K562 (cell line): ENCODE results near the gene LAMA3. TPM values are rescaled to one million over a fixed set of nuclear protein-coding genes. Genes with fewer than 3 reads are reported as not detected.

Experiments used
- ATAC-seq: fragments of 200-7000 bp; cut with Tn5 transposase; 3 replicates; pipeline ENCODE4 v1.9.1; 2020; ENCODE audit warnings: moderate library complexity
- BruUV-seq: library from RNA; stranded (reverse); fragments of 400-500 nt; replicated peaks from 2 replicates; lab custom pipeline; 2021; lab: Mats Ljungman, UMichigan
- CTCF ChIA-PET: fragments of 300-600 bp; formaldehyde crosslinking; extraction: SDS; loops from one replicate; lab custom pipeline; 2021; ENCODE audit warnings: low intra/inter-chr PET ratio; lab: Yijun Ruan, JAX
- POLR2A ChIA-PET: fragments of 300-600, 350-650 bp; sonication (Branson Sonifier 250); formaldehyde crosslinking; extraction: SDS; loops from one replicate; lab custom pipeline; 2021; ENCODE audit warnings: antibody characterized with exemption, inconsistent platforms; lab: Yijun Ruan, JAX
- DNase-seq, 4 experiments: peaks; one replicate each; pipeline versions ENCODE4 v3.0.0 to v3.0.0-alpha.2; 2011 to 2018; ENCODE audit warnings: low spot score in 3 of 4, mixed read lengths in 3 of 4; ENCODE audit errors: extremely low read depth in 1 of 4
- FAIRE-seq: peaks from 2 replicates; lab custom pipeline; 2011; peaks lifted over from hg19 to GRCh38; lab: Jason Lieb, UNC
- H2AFZ ChIP-seq: 2 replicates; pipeline ENCODE4 v1.6.0; 2011; ENCODE audit warnings: low read depth, low read length, control low read depth, inconsistent platforms
- H3K27ac ChIP-seq: fragments of 200-600 bp; 3 replicates; pipeline ENCODE4 v1.8.0; 2011; ENCODE audit warnings: low read depth, mild to moderate bottlenecking, control low read depth, inconsistent platforms, low read length, moderate library complexity, mixed read lengths; ENCODE audit errors: extremely low read depth
- H3K27me3 ChIP-seq, 2 experiments: fragments of 300-600 bp in 1 of 2; 2 replicates in 1 of 2; 3 replicates in 1 of 2; pipeline versions ENCODE4 v1.6.0 to v1.8.0; 2011; ENCODE audit warnings: inconsistent platforms in 2 of 2, low read length in 2 of 2, mild to moderate bottlenecking in 1 of 2, mixed read lengths in 1 of 2, moderate library complexity in 1 of 2; ENCODE audit not compliant: control insufficient read depth in 2 of 2, insufficient read depth in 2 of 2
- H3K36me3 ChIP-seq: fragments of 300-600 bp; 3 replicates; pipeline ENCODE4 v1.8.0; 2011; ENCODE audit warnings: mild to moderate bottlenecking, low read length, inconsistent platforms; ENCODE audit not compliant: control insufficient read depth, insufficient read depth
- H3K4me1 ChIP-seq, 2 experiments: fragments of 200-600 bp in 1 of 2; replicated peaks in 1 of 2; 2 replicates in 1 of 2; 3 replicates in 1 of 2; pipeline versions ENCODE4 v1.5.1 to v1.8.0; 2011; ENCODE audit warnings: inconsistent platforms in 2 of 2, low read length in 2 of 2, mild to moderate bottlenecking in 1 of 2, mixed read lengths in 1 of 2, moderate library complexity in 1 of 2; ENCODE audit not compliant: control insufficient read depth in 2 of 2, insufficient read depth in 2 of 2
- H3K4me2 ChIP-seq: 2 replicates; pipeline ENCODE4 v1.6.1; 2011; ENCODE audit warnings: low read length, control low read depth, inconsistent platforms, mixed read lengths; ENCODE audit not compliant: insufficient read depth
- H3K4me3 ChIP-seq: fragments of 200-600 bp; sonication (generic), shearing (Covaris generic); 2 replicates; pipeline ENCODE4 v1.5.1; 2016; ENCODE audit warnings: control low read depth, inconsistent platforms
- H3K79me2 ChIP-seq: fragments of 200-600 bp; 3 replicates; pipeline ENCODE4 v1.8.0; 2011; ENCODE audit warnings: low read length, inconsistent platforms; ENCODE audit not compliant: control insufficient read depth, insufficient read depth
- H3K9ac ChIP-seq, 2 experiments: 2 replicates each; pipeline versions ENCODE4 v1.6.0 to v1.6.1; 2011; ENCODE audit warnings: low read depth in 2 of 2, low read length in 2 of 2, control low read depth in 1 of 2, inconsistent platforms in 1 of 2, mild to moderate bottlenecking in 1 of 2, mixed read lengths in 1 of 2; ENCODE audit not compliant: insufficient read depth in 1 of 2
- H3K9me1 ChIP-seq: one replicate; pipeline ENCODE4 v1.6.0; 2011; ENCODE audit warnings: inconsistent platforms, mild to moderate bottlenecking, low read length, moderate library complexity; ENCODE audit not compliant: control insufficient read depth, insufficient read depth
- H3K9me3 ChIP-seq: replicated peaks from 2 replicates; pipeline ENCODE4 v1.5.1; 2011; ENCODE audit warnings: low read depth, low read length, inconsistent platforms; ENCODE audit not compliant: control insufficient read depth, insufficient read depth
- H4K20me1 ChIP-seq: replicated peaks from 2 replicates; pipeline ENCODE4 v1.6.1; 2011; ENCODE audit warnings: low read length, inconsistent platforms, mixed read lengths; ENCODE audit not compliant: control insufficient read depth, insufficient read depth
- CBX2 ChIP-seq: fragments of 200-600 bp; sonication (generic); IDR thresholded peaks from one replicate; pipeline ENCODE4 v1.6.1; 2012; ENCODE audit warnings: mild to moderate bottlenecking, low read length, inconsistent platforms; ENCODE audit not compliant: insufficient read depth, poor library complexity, severe bottlenecking
- GATAD2B ChIP-seq: fragments of 450-650 bp; IDR thresholded peaks from 2 replicates; pipeline ENCODE4 v1.6.1; 2017; ENCODE audit warnings: mild to moderate bottlenecking, borderline replicate concordance
- REST ChIP-seq, 2 experiments: fragments of 450-650 bp; formaldehyde crosslinking in 1 of 2; IDR thresholded peaks; 2 replicates each; pipeline versions ENCODE4 v1.4.0 to v1.6.1; 2014 to 2020; ENCODE audit warnings: mild to moderate bottlenecking in 2 of 2, borderline replicate concordance in 1 of 2, low read depth in 1 of 2
- WGBS: fragments of 100-300 bp; shearing (Covaris generic); methylation state at CpG from one replicate; pipeline ENCODE4 v1.1.6; 2016; ENCODE audit warnings: low coverage, mixed read lengths; ENCODE audit not compliant: insufficient coverage; ENCODE audit errors: missing lambda C conversion rate; 5-methylcytosine and 5-hydroxymethylcytosine counted together
- in situ Hi-C: fragments of 300-500 bp; cut with MboI; formaldehyde crosslinking; loops from 4 replicates; pipeline ENCODE4 v1.15.0; 2018; ENCODE audit warnings: inconsistent platforms, mixed read lengths
- intact Hi-C: fragments of 100-400 bp; cut with micrococcal nuclease; formaldehyde crosslinking; loops from 2 replicates; pipeline ENCODE4 v1.14.2; 2022
- polyA plus RNA-seq, 8 experiments: library from polyadenylated mRNA; depleted of rRNA in 4 of 8; stranded (reverse) in 5 of 8; unstranded in 3 of 8; fragments of >200 nt; fragmentation: Nextera tagmentation in 2 of 8; fragmentation: Illumina TruSeq in 1 of 8; extraction: Ambion mirVana in 2 of 8; extraction: Trizol in 1 of 8; gene quantifications; 2 replicates each; pipeline versions ENCODE4 v1.2.1 to v1.2.3, GENCODE V29; 2011 to 2014; ENCODE audit warnings: inconsistent platforms in 1 of 8, missing spikeins in 1 of 8
- total RNA-seq, 7 experiments: library from RNA; depleted of rRNA in 6 of 7; stranded (reverse); fragments of >200 nt in 6 of 7; fragmentation: Illumina TruSeq in 2 of 7; extraction: Trizol in 2 of 7; gene quantifications; 2 replicates each; pipeline versions ENCODE4 v1.2.1 to v1.2.3, GENCODE V29; 2011 to 2021; ENCODE audit warnings: low replicate concordance in 1 of 7

The LAMA3 gene
- total and polyA plus RNA-seq, 9 of the 15 experiments (the other 6 are each of a cell fraction or from before 2014, with no cell fraction given) = 0.07 TPM; not detected in 8

GRCh38 chr18:23664674-23665073 is 24.6 kb upstream of the LAMA3 start:
- ChIA-PET POLR2A (interaction anchor here (1.1 kb wide), 1 partner anchor 22 kb away, joined by 4 read pairs; no protein-coding TSS in a partner anchor), CTCF (no interaction called here)
- H3K4me2 ChIP-seq = no peak overlapping the region
- no peaks in the 10 kb centered on the region for H3K36me3 ChIP-seq
- H3K9me3 ChIP-seq = no peaks in the 10 kb centered on the region
- FAIRE-seq = peak; percentile 29
- in situ Hi-C loops = no loop called here
- no TSS peak for BruUV-seq
- intact Hi-C loops = no loop called here
- no peak overlapping the region for H3K9ac ChIP-seq
- no peak for ATAC-seq
- peaks cover 30 to 46% of the 10 kb centered on the region in 2 experiments for H3K27me3 ChIP-seq
- peaks cover 0 to 7% of the 10 kb centered on the region in 2 experiments; a peak in 1 of 5 replicates for H3K4me1 ChIP-seq
- TF ChIP-seq CBX2 (peak; percentile 21), REST (IDR thresholded peaks at IDR 0.05; ENCODE audit: borderline replicate concordance) (peak; percentile 56; the same call in 1 of the 2 replicates), REST (CRISPR knock-in tag; IDR thresholded peaks at IDR 0.05; ENCODE audit: low read depth) (no peak), GATAD2B (no peak)
- DNase-seq = no peak
- H2AFZ ChIP-seq = no peak overlapping the region
- no peaks in the 10 kb centered on the region for H3K9me1 ChIP-seq
- no peaks in the 10 kb centered on the region for H3K79me2 ChIP-seq
- H3K27ac ChIP-seq = no peak overlapping the region
- no peak overlapping the region for H3K4me3 ChIP-seq
- WGBS = 4% methylated on average over 6 of the region's 6 CpGs
- H4K20me1 ChIP-seq = peaks cover 8% of the 10 kb centered on the region
